ENCODE measurements around the gene GRB10.

Gene GRB10

DNA sequence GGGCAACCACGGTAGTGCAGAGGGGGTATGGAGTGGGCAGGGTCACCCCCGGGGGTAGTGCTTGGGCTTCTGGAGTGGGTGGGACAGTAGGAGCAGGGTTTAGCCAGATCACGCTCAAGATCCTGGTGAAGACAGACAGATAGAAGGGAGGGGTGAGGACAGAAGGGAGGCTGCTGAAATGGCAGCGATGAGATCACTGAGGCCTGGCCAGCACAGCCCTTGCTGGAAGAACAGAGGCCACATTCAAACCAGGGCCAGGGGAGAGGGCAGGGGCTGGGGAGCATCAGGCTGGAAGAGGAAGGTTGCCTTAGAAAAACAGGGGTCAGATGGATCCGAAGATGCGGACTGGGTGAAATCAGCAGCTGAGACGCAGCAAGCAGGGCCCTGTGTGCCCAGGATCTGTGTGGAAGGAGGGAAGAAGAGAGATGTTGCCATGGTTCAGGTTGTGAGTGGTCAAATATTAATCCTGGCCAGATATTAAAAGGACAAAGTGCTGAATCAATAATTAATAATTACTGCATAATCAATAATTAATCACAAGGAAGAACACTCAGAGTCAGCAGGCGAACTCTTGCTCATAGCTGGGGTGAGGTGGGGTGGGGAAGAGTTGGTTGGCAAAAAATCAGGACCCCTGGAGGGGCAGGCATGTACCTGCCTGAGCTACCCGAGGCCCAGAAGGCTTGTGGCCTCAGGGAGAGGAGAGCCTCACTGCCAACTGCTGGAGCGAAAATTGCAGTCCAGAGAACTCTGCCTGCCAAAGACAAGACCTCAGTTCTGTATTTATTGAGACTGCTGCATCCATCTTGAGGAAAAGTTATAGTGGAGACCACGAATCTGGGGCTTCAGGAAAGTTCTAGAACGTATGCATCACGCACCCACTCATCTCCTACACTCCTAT lies 105.7 kb downstream of the GRB10 start:
- no peak overlapping the region for H3K4me3 ChIP-seq (ENCODE audit: low read depth, low read length)
- TF ChIP-seq CTCF (IDR thresholded peaks at IDR 0.05; ENCODE audit: low read depth, low read length) = no peak

DNA sequence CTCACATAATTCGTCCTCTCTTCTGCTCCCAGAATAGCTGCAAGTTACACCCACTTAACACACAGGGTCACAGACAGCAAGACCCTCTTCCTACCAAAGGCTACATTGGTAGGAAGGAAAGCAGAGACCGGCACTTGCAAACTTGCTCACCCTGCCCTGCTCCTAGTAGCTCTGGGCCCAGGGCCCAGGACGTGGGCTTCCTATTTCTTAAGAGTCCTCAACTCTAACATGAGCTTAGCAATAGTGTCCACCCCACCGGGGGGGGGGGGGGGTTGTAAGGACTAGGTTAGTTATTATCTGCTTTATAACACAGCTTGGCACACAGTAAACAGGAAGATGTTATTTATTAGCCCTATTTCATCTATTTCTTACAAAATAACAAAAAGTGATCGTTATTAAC lies 106.6 kb downstream of the GRB10 start:
- no peak for TF ChIP-seq CTCF (IDR thresholded peaks at IDR 0.05; ENCODE audit: low read depth, low read length)
- H3K4me3 ChIP-seq (ENCODE audit: low read depth, low read length) = no peak overlapping the region

DNA sequence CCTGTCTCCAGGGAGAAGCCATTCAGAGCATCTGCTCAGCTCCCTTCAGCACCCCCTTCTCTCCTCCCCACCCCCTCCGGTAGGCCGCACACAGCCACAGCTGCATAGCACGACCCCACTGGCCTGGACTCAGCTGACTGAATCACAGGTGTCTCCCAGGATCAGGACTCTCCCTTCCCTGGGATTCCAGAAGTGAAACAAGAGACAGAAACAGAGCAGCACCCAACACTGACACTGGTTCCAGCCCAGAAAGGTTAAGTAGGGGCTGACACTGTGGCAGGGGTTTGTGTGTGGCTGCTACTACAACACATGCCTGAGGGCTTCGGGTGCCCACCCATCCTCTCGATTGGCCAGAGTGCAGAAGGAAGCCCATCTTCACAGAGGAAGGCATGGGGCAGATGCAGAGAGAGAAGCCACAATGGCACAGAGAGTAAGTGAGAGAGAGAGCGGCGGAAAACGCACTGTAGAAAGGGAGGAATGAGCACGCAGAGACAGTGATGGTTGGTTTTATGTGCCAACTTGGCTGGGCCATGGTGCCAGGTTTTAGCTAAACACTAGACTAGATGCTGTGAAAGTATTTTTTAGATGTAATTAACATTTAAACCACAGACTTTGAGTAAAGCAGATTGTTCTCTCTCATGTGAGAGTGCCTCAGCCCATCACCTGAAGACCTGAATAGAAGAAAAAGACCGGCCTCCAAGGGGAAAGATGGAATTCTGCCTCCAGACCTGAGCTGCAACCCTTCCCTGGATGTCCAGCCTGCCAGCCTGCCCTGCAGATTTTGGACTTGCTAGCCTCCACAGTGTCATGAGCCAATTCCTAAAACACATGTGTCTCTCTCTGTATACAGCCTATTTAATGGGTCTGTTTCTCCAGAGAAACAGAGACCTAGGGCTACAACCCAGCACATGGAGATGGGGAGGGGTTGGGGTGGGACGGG lies 107.5 kb downstream of the GRB10 start:
- no peak overlapping the region for H3K4me3 ChIP-seq (ENCODE audit: low read depth, low read length)
- no peak for TF ChIP-seq CTCF (IDR thresholded peaks at IDR 0.05; ENCODE audit: low read depth, low read length)

DNA sequence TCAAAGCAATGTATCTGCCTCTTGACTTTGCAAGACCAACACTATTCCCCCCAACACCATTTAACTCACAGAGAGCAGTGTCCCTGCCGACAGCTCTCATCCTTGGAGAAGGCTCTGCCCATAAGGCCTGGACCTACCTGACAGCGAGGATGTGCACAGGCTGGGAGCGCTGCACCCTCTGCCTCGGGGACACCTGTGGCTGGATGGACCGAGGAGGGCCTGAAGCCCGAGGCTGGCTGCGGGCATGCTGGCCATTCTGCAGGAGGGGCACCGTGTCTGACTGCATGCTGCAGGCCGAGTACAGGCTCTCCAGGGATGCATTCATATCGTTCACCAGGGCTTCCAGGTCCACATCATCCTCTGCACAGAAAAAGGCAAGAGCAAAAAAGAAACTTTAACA lies 108.4 kb downstream of the GRB10 start:
- no peak overlapping the region for H3K4me3 ChIP-seq (ENCODE audit: low read depth, low read length)
- TF ChIP-seq CTCF (IDR thresholded peaks at IDR 0.05; ENCODE audit: low read depth, low read length) = no peak

DNA sequence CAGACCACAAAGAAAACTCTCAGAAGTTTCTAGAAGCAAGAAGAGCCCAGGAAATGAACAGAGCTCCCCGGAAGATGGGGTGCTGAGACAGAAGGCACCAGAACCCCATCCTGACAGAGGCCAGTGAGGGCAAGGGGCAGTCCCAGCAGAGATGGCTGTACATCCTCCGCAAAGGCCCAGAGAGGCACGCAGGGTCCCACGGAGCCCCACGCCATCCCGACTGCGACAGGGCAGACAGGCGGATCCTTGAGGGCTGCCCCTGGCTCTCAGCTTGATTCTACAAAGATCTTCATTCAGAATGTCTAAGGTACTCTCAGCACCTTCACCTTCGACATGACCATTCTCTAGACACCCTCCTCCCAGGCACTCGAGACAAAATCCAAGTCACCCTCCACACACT lies 109.6 kb downstream of the GRB10 start:
- no peak for TF ChIP-seq CTCF (IDR thresholded peaks at IDR 0.05; ENCODE audit: low read depth, low read length)
- H3K4me3 ChIP-seq (ENCODE audit: low read depth, low read length) = no peak overlapping the region

GRCh38 chr7:50672045-50672444 lies 110.7 kb downstream of the GRB10 start:
- H3K4me3 ChIP-seq (ENCODE audit: low read depth, low read length) = no peak overlapping the region
- no peak for TF ChIP-seq CTCF (IDR thresholded peaks at IDR 0.05; ENCODE audit: low read depth, low read length)

- H3K4me3 ChIP-seq (ENCODE audit: low read depth, low read length) = no peak overlapping the region
- no peak for TF ChIP-seq CTCF (IDR thresholded peaks at IDR 0.05; ENCODE audit: low read depth, low read length)
Measured at GRCh38 chr7:50671386-50671785, 111.3 kb downstream of the GRB10 start.

Measured in WI38 (cell line).